Activated CD4-positive, alpha-beta T cell treated with anti-CD3 and anti-CD28 coated beads, Interleukin-2, Interleukin-6, amounts not matched to agents 100 ng/mL and 50 ng/mL, durations not matched to agents 16 hours and 8 hours (primary cell): ENCODE measurements around the gene IBA57.

Experiments
- DNase-seq: peaks from one replicate; pipeline ENCODE4 v3.0.0-alpha.2; 2020

The IBA57 gene

DNA sequence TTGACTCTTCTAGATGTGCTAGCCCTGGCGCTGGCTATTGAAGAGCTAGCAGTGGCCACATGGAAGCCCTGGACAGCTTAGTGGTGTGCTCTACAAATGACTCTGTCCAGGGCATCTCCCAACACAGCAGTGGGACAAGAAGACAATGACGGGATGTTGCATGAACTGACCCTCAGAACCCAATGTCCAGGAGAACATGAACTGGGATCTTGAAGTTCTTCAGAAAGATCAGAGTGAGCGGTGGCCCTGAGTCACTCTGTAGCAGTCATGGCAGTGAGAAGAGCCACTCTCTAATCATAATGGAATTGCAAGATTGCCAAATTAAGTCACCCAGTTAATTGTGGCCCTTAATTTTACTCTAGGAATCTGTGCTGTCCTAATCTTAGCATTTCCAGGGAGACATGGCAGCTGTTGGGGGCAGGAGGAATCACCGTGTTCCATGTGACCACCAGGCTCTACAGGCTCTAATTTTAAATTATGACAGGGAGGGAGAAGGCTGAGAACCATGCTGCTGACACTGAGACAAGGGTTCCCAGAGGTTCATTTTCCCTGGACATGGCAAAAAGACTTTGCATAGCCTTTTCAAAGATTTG is 32.0 kb downstream of the IBA57 start:
- DNase-seq, result no peak

DNA sequence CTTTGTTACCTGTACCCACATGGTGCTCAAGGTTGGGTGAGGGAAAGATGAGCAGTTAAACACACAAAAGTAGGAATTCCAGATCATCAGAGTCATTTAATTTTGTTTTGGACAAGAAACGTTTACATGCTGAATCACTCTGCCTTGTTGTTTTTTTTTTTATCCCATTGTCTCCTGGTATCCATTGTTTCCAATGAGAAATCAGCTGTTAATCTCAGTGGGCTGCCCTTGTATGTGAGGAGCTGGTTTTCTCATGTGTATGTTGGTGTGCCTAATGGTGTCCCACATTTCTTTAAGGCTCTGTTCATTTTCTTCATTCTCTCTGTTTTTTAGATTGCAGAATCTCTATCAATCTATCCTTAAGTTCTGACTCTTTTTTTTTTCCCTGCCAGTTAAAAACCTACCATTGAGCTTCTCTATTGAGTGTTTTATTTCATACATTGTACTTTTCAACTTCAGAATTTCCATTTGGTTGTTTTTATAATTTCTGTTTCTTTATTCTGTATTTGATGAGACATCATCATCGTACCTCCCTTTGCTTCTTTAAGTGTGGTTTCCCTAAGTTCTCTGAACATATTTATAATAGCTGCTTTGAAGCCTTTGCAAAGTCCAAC is 33.5 kb downstream of the IBA57 start:
- DNase-seq, result no peak

DNA sequence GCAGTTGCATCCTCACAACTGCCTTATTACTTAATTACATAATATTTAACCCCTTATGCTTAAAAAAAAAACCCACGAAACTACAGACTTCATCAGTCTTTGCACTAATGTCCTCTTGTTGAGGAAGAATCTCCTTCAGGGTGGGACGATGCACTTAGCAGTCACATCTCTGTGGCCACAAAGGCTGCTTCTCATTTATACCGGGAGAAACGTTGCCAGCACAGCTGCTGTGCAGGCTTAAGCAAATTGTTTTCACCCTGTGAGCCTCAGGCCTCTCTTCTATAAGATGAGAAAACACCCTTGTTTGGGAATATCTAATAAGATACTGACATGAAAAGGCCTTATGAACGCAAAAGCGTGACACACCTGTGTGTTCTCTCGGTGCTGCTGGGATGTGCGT is 39.4 kb downstream of the IBA57 start:
- no peak for DNase-seq

DNA sequence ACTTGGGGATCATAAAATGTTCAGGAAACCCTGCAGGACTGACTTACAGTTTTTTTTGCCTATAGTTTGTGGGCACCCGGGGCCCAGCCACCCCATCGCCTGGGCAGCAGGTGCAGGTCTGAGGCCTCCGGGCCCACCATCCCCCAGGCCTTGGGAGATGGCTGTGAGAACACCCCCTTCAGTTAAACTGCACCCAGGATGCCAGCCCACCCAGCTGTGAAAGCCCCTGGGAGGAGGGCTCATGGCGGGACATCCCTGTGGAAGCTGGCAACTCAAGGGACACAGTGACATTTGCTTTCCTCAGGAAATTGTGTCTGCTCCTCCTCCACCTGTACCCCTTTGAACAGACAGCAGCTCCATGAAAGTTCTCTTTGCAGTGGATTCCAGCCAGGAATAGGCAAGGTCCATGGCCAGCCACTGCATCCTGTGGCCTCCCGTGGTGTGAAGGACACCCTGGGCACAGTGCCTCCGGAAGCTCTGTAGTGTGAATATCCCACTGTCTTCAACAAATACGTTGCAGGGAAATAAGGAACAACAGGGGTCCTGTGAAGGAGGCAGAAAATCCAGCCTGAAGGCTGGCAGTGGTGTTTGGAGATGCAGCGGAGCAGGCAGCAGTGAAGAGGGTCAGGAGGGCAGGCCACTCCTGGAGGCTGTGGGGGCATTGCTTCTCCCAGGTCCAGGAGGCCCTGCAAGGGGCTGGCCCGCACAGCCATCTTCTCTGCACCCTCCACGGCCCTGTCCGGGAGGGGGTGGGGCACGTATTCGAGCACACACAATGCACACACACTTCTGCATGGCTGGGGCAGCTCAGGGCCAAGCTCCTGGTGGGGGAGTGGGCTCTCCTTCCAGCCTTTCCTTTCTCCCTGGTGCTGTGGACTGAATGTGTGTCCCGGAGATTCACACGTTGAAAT is 40.2 kb downstream of the IBA57 start:
- DNase-seq, result no peak

DNA sequence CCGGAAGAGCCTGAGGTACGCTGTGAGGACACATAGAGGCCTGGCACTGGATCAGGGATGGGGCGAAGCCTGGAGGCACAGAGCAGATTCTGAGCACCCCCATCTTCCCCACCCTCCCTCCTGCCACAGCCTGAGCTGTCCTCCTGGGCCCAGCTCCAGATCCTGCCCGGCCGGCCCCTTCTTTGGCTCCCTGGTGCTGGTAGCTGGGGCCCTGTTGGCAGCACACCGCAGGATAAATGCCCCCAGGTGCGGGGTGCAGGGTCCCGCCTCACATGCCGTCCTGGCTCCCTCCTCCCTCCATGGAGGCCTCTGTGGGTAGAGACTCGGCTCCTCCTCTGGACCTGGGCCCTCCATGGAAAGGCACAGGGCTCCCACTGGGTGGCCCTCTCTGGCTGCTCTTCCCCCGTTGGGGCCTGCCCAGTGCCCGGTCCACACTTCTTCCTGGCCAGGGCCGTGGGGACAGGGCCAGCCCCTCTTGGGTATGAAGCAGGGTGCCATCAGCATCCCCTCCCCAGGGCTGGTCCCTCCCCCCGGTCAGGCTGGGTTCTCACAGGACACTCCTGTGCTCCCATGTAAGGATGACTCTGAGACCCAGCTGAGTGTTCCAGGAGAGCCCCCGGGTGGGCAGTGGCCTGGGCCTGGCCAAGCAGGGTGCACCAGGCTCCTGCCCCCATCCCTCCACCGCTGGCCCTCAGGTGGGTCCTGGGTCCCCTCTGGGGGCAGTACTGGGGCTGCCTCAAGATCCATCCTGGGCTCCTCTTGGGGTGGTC is 41.2 kb downstream of the IBA57 start:
- no peak for DNase-seq

DNA sequence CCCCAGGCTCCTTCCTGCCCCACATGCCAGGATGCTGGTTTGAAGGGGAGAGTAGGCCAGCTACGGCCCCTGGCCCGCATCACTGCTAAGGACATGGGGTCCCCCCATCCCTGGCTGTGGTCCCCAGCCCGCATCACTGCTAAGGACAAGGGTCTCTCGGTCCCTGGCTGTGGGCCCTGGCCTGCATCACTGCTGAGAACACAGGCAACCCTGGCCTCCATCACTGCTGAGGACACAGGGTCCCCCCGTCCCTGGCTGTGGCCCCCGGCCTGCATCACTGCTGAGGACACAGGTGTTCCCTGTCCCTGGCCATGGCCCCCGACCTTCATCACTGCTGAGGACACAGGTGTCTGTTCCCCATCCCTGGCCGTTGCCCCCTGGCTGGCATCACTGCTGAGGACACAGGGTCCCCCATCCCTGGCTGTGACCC is 41.8 kb downstream of the IBA57 start:
- no peak for DNase-seq

DNA sequence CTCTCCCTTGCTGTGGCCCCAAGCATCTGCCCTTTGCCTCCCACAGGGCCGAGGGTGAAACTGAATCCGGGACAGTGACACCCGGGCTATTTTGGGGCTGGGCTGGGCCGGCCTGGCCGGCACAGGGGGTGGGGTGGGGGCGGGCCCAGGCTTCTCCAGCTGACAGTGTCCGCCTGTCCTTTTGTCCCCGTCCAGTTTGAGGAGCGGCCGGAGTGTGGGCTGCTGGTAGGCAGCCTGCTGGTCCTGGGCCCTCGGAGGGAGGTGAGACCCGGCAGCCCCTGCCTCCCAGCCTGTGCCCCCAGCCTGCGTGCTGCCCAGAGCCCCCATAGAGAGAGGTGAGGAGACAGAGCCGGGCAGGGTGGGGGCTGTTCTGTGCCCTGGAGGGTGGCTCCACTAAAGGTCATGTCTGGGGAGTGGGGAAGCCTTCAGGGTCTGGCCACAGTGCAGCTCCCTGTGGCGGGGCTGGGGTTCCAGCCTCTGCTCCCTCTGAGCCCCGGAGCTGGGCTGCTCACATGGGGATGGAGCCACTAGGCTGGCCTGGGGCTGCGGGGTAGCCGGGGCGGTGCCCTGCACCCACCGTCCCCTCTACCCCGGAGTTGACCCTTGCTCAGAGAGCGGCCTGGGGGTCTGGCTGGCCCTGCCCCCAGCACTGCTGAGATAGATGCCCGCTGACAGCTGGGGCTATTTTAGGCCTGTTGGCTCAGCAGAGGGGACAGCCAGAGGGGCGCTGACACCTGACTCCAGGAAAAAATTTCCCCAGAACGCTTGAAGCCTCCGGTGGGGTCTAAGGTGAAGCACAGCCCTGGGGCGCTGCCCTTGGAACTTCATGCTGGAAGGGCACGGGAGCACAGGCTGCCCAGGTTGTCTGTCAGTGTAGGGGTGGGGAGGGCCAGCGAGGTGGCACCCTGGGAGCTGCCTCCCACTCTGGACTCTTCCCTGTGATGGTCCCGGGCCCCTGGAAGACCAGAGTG is 42.5 kb downstream of the IBA57 start, which contains the start of gene OBSCN:
TSS of gene OBSCN (plus strand) at position 194 of the 971 bp plus-strand sequence. CDS start 3,740 bp downstream, outside the sequence.
- no peak for DNase-seq

DNA sequence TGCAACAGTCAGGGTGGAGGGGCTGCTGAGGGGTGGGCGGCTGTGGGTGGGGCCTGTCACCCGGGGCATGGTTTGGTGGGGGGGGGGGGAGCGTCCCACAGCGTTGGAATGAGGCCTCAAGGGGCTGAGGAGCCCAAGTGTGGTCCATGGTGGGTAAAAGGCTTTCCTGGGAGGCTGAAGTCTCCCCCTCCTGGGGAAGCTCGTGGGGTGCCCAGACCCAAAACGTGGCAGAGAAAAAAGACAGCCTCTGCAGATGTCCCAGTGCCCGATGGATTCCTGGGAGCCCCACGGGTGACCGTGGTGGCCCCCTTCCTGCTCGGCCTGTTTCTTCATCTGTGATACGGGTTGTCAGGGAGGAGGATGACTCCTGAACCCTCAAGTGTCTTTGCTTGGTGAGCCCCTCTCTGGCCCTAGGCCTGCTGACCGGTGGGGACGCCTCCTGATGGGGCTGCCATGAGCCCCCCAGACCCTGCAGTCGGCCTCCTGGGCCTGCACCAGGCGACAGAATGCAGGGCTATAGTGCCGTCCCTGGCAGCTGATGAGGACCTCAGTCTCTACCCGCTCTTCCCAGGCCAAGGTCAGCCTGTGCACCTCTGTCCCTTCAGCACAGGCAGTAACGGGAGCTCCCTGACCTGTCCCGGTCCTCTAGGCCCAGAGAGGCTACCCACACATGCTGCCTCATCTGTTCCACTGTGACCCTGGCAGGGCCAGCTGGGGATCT is 43.4 kb downstream of the IBA57 start:
- no peak for DNase-seq

DNA sequence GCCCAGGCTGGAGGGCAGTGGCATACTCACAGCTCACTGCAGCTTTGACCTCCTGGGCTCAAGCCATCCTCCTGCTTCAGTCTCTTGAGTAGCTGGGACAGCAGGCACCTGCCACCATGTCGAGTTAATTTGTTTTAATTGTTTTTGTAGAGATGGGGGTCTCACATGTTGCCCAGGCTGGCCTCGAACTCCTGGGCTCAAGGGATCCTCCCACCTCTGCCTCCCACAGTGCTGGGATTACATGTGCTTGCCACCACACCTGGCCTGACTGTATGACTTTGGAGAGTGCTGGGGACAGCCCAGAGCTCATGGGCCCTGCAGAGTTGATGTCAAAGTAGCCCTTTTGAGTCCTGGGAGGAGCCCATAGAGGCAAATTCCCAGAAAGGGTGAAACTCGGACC is 44.1 kb downstream of the IBA57 start:
- DNase-seq, result no peak

DNA sequence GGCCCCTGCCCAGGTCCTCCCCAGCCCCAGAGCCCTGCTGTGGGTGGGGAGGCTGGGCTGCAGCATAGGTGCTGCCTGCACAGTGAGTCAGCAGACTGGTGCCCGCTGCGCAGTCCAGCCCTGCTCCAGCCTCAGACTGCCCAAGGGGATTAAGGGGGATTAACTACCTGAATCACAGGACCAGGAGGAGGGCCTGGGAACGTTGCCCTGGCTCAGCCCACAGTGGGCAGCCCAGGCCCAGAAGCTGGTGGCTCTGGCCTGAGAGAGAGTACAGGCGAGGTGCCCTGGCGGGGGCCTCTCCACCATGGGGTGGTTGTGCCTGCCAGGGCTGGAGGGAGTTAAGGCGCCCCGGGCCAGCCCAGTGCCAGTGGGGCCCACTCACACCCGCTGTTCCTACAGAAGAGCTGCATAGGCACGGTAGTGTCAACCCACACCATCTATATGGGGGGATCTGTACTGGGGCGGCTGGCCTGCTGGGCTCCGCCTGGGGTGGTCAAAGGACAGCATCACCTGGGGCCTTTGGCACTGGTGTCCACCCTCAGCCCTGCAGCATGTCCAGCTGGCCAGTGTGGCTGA is 44.6 kb downstream of the IBA57 start:
- no peak for DNase-seq

DNA sequence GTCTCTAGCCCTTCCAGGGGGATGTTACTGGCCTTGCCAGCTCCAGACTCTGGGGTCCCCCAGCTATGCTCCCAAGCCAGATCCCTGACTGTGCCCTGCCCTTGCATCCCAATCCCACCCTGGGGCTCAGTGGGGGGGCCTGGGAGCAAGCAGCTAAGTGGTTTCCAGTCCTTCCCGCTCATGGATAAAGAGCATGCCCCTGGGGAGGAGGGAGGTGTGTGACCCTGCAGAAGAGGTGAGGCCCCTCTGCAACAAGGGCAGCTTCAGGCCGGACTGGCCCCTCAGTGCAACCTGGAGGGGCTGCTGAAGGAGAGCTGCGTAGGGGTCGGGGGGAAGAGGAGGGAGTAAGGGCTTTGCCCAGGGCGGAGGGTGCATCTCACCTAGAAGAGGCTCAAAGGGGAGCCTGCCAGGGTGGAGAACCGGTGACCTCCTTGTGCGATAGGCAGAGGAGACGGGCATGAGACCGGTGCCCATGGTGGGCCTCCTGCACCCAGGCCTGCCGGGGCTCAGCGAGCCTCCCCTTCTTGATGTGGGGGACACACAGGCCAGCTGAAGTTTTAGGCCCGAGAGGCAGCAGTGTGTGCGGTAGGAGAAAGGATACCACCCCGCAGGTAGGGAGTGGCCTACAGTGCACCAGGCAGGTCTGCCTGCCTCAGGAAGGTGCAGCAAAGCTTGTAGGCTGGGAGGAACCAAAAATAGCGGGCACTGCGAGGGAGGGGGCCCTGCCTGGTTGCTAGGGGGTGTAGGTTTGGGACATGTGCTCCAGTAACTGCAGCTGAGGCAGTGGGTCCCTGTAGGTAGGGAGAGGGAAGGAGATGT is 45.3 kb downstream of the IBA57 start:
- no peak for DNase-seq

DNA sequence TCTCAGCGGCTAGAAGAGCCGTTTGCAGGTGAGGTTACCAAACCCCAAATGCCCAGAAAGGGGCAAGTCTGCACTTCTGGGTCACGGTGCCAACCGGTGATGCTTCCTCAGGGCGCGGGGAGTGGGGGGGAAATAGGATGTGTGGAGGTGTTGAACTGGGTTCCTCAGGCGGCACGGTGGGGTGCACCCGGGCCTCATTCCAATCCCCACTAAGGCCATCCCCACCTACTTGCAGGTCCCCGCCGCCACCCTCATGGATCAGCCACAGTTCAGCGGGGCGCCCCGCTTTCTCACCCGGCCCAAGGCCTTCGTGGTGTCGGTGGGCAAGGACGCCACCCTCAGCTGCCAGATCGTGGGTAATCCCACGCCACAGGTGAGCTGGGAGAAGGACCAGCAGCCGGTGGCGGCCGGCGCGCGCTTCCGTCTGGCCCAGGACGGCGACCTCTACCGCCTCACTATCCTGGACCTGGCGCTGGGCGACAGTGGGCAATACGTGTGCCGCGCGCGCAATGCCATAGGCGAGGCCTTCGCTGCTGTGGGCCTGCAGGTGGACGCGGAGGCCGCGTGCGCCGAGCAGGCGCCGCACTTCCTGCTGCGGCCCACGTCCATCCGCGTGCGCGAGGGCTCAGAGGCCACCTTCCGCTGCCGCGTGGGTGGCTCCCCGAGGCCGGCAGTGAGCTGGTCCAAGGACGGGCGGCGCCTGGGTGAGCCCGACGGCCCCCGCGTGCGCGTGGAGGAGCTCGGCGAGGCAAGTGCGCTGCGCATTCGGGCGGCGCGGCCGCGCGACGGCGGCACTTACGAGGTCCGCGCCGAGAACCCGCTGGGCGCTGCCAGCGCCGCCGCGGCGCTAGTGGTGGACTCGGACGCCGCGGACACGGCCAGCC is 46.2 kb downstream of the IBA57 start:
- no peak for DNase-seq

DNA sequence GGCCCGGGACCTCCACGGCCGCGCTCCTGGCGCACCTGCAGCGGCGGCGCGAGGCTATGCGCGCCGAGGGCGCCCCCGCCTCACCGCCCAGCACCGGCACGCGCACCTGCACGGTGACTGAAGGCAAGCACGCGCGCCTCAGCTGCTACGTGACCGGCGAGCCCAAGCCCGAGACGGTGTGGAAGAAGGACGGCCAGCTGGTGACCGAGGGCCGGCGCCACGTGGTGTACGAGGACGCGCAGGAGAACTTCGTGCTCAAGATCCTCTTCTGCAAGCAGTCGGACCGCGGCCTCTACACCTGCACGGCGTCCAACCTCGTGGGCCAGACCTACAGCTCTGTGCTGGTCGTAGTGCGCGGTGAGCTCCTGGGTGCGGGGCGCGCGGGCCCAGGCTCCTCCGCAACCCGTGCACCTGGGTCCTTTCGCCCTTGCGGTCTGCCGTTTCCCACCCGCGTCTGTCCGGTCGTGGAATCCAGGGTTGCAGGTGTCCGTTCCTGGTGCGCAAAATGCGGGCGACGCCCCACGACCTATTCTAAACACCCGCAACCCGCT is 46.9 kb downstream of the IBA57 start:
- DNase-seq, result no peak

DNA sequence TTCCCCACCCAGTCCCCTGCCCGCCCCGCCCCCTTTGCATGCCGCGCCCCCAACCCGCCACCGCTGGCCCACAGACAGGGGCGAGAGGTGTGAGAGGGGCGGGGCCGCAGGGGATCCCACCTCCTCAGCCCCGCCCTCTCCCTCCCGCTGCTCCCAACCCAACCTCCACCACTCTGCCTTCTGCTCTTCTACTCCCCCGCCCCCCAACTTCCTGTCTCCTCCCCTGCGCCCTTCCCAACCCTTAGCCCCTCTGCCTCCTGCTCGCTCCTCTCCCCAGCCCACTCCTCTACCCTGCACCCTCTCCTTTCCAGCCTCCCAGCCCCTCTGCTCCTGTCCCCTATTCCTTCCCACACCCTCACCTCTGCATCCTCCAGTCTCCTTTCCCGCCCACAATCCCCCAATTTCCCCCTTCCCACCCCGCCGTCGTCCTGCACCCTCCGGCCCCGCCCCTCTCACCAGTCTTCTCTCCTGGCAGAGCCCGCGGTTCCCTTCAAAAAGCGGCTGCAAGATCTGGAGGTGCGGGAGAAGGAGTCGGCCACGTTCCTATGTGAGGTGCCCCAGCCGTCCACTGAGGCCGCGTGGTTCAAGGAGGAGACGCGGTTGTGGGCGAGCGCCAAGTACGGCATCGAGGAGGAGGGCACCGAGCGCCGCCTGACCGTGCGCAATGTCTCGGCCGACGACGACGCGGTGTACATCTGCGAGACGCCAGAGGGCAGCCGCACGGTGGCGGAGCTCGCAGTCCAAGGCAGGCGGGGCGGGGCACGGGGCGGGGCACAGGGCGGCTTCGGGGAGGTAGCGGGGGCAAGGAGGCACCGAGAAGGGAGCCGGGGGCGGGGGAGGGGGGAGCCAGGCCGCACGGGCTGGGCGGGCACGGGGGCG is 47.6 kb downstream of the IBA57 start:
- DNase-seq, result peak; percentile 91

DNA sequence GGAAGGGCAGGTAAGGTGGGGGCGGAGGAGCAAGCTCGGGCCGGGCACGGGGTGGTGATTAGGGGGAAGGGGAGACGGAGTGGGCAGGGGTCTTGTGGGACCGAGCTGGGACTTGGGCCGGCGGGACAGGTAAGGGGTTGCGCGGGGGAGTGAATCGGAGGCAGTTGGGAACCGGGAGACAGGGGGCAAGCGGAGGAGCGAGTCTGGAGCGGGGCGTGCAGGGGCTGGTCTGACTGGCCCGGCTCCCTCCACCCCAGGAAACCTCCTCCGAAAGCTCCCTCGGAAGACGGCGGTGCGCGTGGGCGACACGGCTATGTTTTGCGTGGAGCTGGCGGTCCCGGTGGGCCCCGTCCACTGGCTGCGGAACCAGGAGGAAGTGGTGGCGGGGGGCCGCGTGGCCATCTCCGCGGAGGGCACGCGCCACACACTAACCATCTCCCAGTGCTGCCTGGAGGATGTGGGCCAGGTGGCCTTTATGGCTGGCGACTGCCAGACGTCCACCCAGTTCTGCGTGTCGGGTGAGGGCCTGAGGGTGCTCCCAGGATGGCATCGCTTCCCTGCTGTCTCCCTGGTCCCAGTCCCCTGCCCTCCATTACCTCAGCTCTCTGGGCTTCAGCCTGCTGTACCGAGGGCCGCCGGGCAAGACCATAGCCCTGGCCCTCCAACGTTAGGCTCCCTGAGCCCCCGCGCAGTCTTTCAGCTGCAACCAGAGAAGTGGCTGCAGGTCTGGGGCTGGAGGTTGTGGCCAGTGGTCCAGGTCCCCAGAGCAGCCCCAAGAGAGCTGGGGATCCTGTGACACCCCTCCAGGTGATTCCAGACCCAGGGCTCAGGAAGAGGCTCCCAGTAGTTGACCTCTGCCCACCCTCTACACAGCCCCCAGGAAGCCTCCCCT is 48.6 kb downstream of the IBA57 start:
- DNase-seq, result no peak

DNA sequence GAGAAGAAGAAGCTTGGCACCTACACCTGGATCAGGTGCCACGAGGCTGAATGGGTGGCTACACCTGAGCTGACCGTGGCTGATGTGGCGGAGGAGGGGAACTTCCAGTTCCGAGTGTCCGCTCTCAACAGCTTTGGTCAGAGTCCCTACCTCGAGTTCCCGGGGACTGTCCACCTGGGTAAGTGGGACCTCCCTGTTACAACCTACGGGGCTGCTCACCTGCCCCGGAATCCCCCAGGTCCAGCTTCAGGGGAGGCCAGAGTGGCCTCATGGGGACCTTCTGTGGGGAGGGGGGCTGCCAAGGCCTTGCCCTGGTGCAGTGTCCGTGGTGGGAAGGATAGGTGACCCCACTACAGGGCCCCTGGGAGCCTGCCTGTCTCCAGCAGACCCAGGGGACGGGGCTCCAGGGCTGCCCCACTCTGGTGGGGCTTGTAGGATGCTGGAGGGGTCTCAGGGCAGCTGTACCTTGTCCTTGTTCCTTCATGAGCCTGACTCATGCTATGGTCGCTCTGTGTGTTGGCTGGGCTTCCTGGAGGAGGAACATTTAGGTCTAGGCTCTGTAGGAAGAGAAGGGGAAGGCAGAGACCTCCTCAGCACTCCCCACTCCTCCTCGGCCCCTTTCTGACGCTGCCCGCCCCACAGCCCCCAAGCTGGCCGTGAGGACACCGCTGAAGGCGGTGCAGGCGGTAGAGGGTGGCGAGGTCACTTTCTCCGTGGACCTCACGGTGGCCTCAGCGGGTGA is 49.5 kb downstream of the IBA57 start:
- DNase-seq, result no peak
